NK-92 (cell line): Measurements from ENCODE around the gene RCCD1.

Experiments
- DNase-seq: peaks from one replicate; lab custom pipeline; 2025; ENCODE audit not compliant: unreplicated experiment; lab: John Stamatoyannopoulos, UW

Gene RCCD1

DNA sequence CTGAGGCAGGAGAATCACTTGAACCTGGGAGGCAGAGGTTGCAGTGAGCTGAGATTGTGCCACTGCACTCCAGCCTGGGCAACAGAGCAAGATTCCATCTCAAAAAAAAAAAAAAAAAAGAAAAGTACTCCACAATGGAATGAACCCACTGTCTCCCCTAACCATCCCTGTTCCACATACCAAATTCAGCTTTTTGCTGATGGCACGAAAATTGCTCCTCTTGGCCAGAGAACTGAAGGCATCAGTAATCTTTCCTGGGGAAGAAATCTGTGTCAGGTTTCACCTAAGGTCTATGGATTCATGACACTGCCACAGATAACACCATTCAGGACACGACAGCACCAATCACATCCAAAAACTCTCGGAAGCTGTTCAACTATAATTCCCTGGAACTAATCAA lies 46.5 kb downstream of the RCCD1 start:
- no peak for DNase-seq

- DNase-seq, result no peak
Observed at GRCh38 chr15:91007266-91007665, 52.6 kb downstream of the RCCD1 start.
